ENCODE measurements around the gene EGR1.

DNA sequence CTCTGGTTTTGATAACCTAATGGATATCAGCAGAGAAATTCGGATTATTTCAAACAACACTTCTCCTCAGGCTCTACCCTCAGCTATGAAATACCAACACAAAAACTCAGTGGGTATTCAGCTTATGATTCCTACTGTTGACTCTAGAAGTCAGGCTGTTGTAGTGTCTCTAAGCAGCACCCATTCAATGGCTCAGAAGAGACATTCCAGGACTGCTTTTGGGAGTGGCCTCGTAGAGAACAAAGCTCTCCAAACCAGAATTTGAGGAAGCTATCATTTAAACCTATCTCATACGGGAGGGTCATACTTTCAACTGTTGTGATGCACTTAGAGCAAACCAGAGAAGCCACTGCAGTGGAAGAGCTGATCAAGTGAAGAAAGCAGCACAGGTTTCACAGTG is 43.7 kb downstream of the EGR1 start:
- TF ChIP-seq, protein P1, sequence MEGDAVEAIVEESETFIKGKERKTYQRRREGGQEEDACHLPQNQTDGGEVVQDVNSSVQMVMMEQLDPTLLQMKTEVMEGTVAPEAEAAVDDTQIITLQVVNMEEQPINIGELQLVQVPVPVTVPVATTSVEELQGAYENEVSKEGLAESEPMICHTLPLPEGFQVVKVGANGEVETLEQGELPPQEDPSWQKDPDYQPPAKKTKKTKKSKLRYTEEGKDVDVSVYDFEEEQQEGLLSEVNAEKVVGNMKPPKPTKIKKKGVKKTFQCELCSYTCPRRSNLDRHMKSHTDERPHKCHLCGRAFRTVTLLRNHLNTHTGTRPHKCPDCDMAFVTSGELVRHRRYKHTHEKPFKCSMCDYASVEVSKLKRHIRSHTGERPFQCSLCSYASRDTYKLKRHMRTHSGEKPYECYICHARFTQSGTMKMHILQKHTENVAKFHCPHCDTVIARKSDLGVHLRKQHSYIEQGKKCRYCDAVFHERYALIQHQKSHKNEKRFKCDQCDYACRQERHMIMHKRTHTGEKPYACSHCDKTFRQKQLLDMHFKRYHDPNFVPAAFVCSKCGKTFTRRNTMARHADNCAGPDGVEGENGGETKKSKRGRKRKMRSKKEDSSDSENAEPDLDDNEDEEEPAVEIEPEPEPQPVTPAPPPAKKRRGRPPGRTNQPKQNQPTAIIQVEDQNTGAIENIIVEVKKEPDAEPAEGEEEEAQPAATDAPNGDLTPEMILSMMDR (IDR thresholded peaks at IDR 0.05) = no peak
- no peak for TF ChIP-seq POLR2A (IDR thresholded peaks at IDR 0.05)

Data from adrenal gland (tissue), 5 donors.